Measurements from ENCODE around the gene PQBP1.

- TF ChIP-seq, protein P1, sequence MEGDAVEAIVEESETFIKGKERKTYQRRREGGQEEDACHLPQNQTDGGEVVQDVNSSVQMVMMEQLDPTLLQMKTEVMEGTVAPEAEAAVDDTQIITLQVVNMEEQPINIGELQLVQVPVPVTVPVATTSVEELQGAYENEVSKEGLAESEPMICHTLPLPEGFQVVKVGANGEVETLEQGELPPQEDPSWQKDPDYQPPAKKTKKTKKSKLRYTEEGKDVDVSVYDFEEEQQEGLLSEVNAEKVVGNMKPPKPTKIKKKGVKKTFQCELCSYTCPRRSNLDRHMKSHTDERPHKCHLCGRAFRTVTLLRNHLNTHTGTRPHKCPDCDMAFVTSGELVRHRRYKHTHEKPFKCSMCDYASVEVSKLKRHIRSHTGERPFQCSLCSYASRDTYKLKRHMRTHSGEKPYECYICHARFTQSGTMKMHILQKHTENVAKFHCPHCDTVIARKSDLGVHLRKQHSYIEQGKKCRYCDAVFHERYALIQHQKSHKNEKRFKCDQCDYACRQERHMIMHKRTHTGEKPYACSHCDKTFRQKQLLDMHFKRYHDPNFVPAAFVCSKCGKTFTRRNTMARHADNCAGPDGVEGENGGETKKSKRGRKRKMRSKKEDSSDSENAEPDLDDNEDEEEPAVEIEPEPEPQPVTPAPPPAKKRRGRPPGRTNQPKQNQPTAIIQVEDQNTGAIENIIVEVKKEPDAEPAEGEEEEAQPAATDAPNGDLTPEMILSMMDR (IDR thresholded peaks at IDR 0.05; ENCODE audit: low read length), result no peak
- TF ChIP-seq EZH2 (IDR thresholded peaks at IDR 0.05; ENCODE audit: borderline replicate concordance, low read length), result no peak
Observed at GRCh38 chrX:48908600-48908999, 10.9 kb downstream of the PQBP1 start.

Measured in OCI-LY1 (cell line).